ENCODE data around the gene MSI2.
"Not testable (repeated sequence)": the region's sequence is repeated elsewhere in the genome, so short reads cannot be mapped to it uniquely, and the experiment has no call there.

The MSI2 gene

GRCh38 chr17:57498443-57498842, 242.1 kb downstream of the MSI2 start:
- no peaks in the 10 kb centered on the region for H3K9me3 ChIP-seq (ENCODE audit: low read length)
- no peak overlapping the region for H3K4me3 ChIP-seq (ENCODE audit: low read depth, low read length, poor library complexity, severe bottlenecking)
- peak overlapping the region; percentile 50 for H3K4me2 ChIP-seq (ENCODE audit: low read length)
- H3K79me2 ChIP-seq (ENCODE audit: insufficient read depth, low read length), result peaks cover 45% of the 10 kb centered on the region
- H3F3A ChIP-seq (ENCODE audit: insufficient read depth, low read length), result no peaks in the 10 kb centered on the region
- H3K36me3 ChIP-seq (ENCODE audit: insufficient read depth, low read length), result peaks cover 13% of the 10 kb centered on the region; the same call in 1 of the 2 replicates
- peak overlapping the region; percentile 42; the same call in 1 of the 2 replicates for H3K9ac ChIP-seq (ENCODE audit: low read length)
- H3K4me1 ChIP-seq (ENCODE audit: insufficient read depth, low read length, severe bottlenecking), result peaks cover 94% of the 10 kb centered on the region
- H4K20me1 ChIP-seq (ENCODE audit: insufficient read depth, low read length), result no peaks in the 10 kb centered on the region
- TF ChIP-seq EZH2 (IDR thresholded peaks at IDR 0.05; ENCODE audit: borderline replicate concordance, low read length), result no peak
- no peak for TF ChIP-seq CTCF (IDR thresholded peaks at IDR 0.05; ENCODE audit: low read length)
- H3K27me3 ChIP-seq (ENCODE audit: insufficient read depth, low read length), result no peaks in the 10 kb centered on the region
- H3K9me2 ChIP-seq (ENCODE audit: low read depth, low read length), result no peaks in the 10 kb centered on the region
- no peak overlapping the region for H2AFZ ChIP-seq (ENCODE audit: low read length)
- peak overlapping the region; percentile 91 for H3K27ac ChIP-seq (ENCODE audit: low read depth, low read length, poor library complexity, severe bottlenecking)

- peak overlapping the region; percentile 42 for H3K4me2 ChIP-seq (ENCODE audit: low read length)
- not testable (repeated sequence) for H3K9me3 ChIP-seq (ENCODE audit: low read length); H3K36me3 ChIP-seq (ENCODE audit: insufficient read depth, low read length); H4K20me1 ChIP-seq (ENCODE audit: insufficient read depth, low read length); H3K4me3 ChIP-seq (ENCODE audit: low read depth, low read length, poor library complexity, severe bottlenecking); H3F3A ChIP-seq (ENCODE audit: insufficient read depth, low read length); H2AFZ ChIP-seq (ENCODE audit: low read length); H3K9me2 ChIP-seq (ENCODE audit: low read depth, low read length); H3K27me3 ChIP-seq (ENCODE audit: insufficient read depth, low read length)
- peak overlapping the region; percentile 54 for H3K9ac ChIP-seq (ENCODE audit: low read length)
- H3K4me1 ChIP-seq (ENCODE audit: insufficient read depth, low read length, severe bottlenecking), result peaks cover 90% of the 10 kb centered on the region
- H3K27ac ChIP-seq (ENCODE audit: low read depth, low read length, poor library complexity, severe bottlenecking), result peak overlapping the region; percentile 91
- H3K79me2 ChIP-seq (ENCODE audit: insufficient read depth, low read length), result peaks cover 37% of the 10 kb centered on the region
These were observed 242.9 kb downstream of the MSI2 start for GRCh38 chr17:57499221-57499620.

GRCh38 chr17:57499648-57500049, 243.3 kb downstream of the MSI2 start:
- Histone ChIP-seq H3K79me2 (ENCODE audit: insufficient read depth, low read length) (peaks cover 37% of the 10 kb centered on the region), H3K36me3 (ENCODE audit: insufficient read depth, low read length) (peaks cover 3% of the 10 kb centered on the region; the same call in 1 of the 2 replicates), H3K4me2 (ENCODE audit: low read length) (peak overlapping the region; percentile 42)

More at GRCh38 chr17:57499648-57500049, 243.3 kb downstream of the MSI2 start:
- peaks cover 90% of the 10 kb centered on the region for H3K4me1 ChIP-seq (ENCODE audit: insufficient read depth, low read length, severe bottlenecking)
- TF ChIP-seq EZH2 (IDR thresholded peaks at IDR 0.05; ENCODE audit: borderline replicate concordance, low read length), result no peak
- TF ChIP-seq CTCF (IDR thresholded peaks at IDR 0.05; ENCODE audit: low read length), result peak; percentile 1; the same call in 1 of the 2 replicates
- H3K9ac ChIP-seq (ENCODE audit: low read length), result peak overlapping the region; percentile 54
- no peaks in the 10 kb centered on the region for H3F3A ChIP-seq (ENCODE audit: insufficient read depth, low read length)
- no peak overlapping the region for H2AFZ ChIP-seq (ENCODE audit: low read length)
- no peaks in the 10 kb centered on the region for H4K20me1 ChIP-seq (ENCODE audit: insufficient read depth, low read length)
- H3K9me2 ChIP-seq (ENCODE audit: low read depth, low read length), result no peaks in the 10 kb centered on the region
- H3K27me3 ChIP-seq (ENCODE audit: insufficient read depth, low read length), result no peaks in the 10 kb centered on the region
- no peaks in the 10 kb centered on the region for H3K9me3 ChIP-seq (ENCODE audit: low read length)
- peak overlapping the region; percentile 91 for H3K27ac ChIP-seq (ENCODE audit: low read depth, low read length, poor library complexity, severe bottlenecking)
- H3K4me3 ChIP-seq (ENCODE audit: low read depth, low read length, poor library complexity, severe bottlenecking), result no peak overlapping the region
